ENCODE measurements around the gene SNAPC5. TPM values are rescaled to one million over a fixed set of nuclear protein-coding genes. Genes with fewer than 3 reads are reported as not detected.

Gene SNAPC5
- total and polyA plus RNA-seq, 2 donors from 2014 or later: 29.6 to 49.6 TPM

- H3K27ac ChIP-seq (ENCODE audit: low read depth in 2 of 2, low read length in 2 of 2): no peak overlapping the region
- FAIRE-seq (no peak), DNase-seq (no peak)
- intact Hi-C loops (cut with DNase I): no loop called here
- H3K4me3 ChIP-seq (ENCODE audit: low read length in 3 of 3): no peak overlapping the region
- no peaks in the 10 kb centered on the region for H3K27me3 ChIP-seq (ENCODE audit: control insufficient read depth, insufficient read depth, low read length)
- no peak for TF ChIP-seq CTCF (IDR thresholded peaks at IDR 0.05; ENCODE audit: borderline replicate concordance, extremely low read depth, insufficient read depth)
- peaks cover 0 to 14% (median 10%) of the 10 kb centered on the region in 3 donors for H3K4me1 ChIP-seq (ENCODE audit: control insufficient read depth in 2 of 3, insufficient read depth in 2 of 3, low read depth in 1 of 3, low read length in 3 of 3)
- peaks cover 12 to 36% (median 14%) of the 10 kb centered on the region in 3 donors for H3K36me3 ChIP-seq (ENCODE audit: control insufficient read depth in 2 of 3, insufficient read depth in 3 of 3, low read length in 3 of 3)
- H3K9ac ChIP-seq (ENCODE audit: low read length in 3 of 3): no peak overlapping the region
- H3K9me3 ChIP-seq (ENCODE audit: control insufficient read depth in 2 of 3, insufficient read depth in 1 of 3, low read length in 3 of 3): no peaks in the 10 kb centered on the region
These were observed 3.3 kb downstream of the SNAPC5 start for GRCh38 chr15:66494262-66494661.

GRCh38 chr15:66491846-66492245 lies 5.7 kb downstream of the SNAPC5 start:
- H3K9ac ChIP-seq (ENCODE audit: low read length in 3 of 3): no peak overlapping the region
- no peak overlapping the region for H3K4me3 ChIP-seq (ENCODE audit: low read length in 3 of 3)
- TF ChIP-seq CTCF (IDR thresholded peaks at IDR 0.05; ENCODE audit: borderline replicate concordance, extremely low read depth, insufficient read depth): no peak
- H3K27me3 ChIP-seq (ENCODE audit: control insufficient read depth, insufficient read depth, low read length): no peaks in the 10 kb centered on the region
- intact Hi-C loops (cut with DNase I): no loop called here
- H3K36me3 ChIP-seq (ENCODE audit: control insufficient read depth in 2 of 3, insufficient read depth in 3 of 3, low read length in 3 of 3): peaks cover 10 to 26% (median 13%) of the 10 kb centered on the region in 3 donors
- H3K4me1 ChIP-seq (ENCODE audit: control insufficient read depth in 2 of 3, insufficient read depth in 2 of 3, low read depth in 1 of 3, low read length in 3 of 3): peaks cover 0 to 6% (median 4%) of the 10 kb centered on the region in 3 donors
- no peak overlapping the region for H3K27ac ChIP-seq (ENCODE audit: low read depth in 2 of 2, low read length in 2 of 2)
- FAIRE-seq (no peak), DNase-seq (no peak)
- no peaks in the 10 kb centered on the region for H3K9me3 ChIP-seq (ENCODE audit: control insufficient read depth in 2 of 3, insufficient read depth in 1 of 3, low read length in 3 of 3)

- FAIRE-seq (no peak), DNase-seq (no peak)
- Histone ChIP-seq H3K27ac (ENCODE audit: low read depth in 2 of 2, low read length in 2 of 2) (no peak overlapping the region), H3K9me3 (ENCODE audit: control insufficient read depth in 2 of 3, insufficient read depth in 1 of 3, low read length in 3 of 3) (no peaks in the 10 kb centered on the region), H3K4me1 (ENCODE audit: control insufficient read depth in 2 of 3, insufficient read depth in 2 of 3, low read depth in 1 of 3, low read length in 3 of 3) (peaks cover 0 to 4% (median 4%) of the 10 kb centered on the region in 3 donors), H3K9ac (ENCODE audit: low read length in 3 of 3) (no peak overlapping the region), H3K27me3 (ENCODE audit: control insufficient read depth, insufficient read depth, low read length) (no peaks in the 10 kb centered on the region), H3K4me3 (ENCODE audit: low read length in 3 of 3) (no peak overlapping the region), H3K36me3 (ENCODE audit: control insufficient read depth in 2 of 3, insufficient read depth in 3 of 3, low read length in 3 of 3) (peaks cover 10 to 19% (median 15%) of the 10 kb centered on the region in 3 donors)
- intact Hi-C loops (cut with DNase I): no loop called here
- TF ChIP-seq CTCF (IDR thresholded peaks at IDR 0.05; ENCODE audit: borderline replicate concordance, extremely low read depth, insufficient read depth): no peak
These were observed 8.3 kb downstream of the SNAPC5 start for GRCh38 chr15:66489179-66489791.
